ENCODE data around the gene WT1.
"Not testable (repeated sequence)": the region's sequence is repeated elsewhere in the genome, so short reads cannot be mapped to it uniquely, and the experiment has no call there.

Gene WT1

DNA sequence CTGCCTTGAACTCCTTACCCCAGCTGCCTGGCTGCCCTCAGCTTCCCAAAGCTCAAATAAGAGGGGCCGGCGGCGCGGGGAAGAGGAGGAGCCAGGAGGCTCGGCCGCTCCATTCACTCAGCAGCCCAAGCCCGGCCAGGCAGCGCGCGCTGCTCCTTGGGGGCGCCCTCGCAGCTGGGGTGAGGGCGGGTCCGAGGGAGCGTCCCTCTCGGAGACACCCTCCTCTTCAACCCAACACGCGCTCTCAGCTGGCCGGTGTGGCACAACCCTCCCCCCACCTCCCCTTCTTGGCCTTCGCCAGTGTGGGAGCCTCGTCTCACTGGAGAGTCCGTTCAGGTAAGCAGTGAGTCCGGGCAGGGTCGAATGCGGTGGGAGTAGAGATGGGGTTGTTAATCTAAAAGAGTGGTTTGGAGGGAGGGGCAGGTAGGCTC lies at the start of gene WT1:
Gene WT1 (minus strand): TSS at position 29 of the 431 bp plus-strand sequence.
- DNase-seq, result peak; percentile 79

DNA sequence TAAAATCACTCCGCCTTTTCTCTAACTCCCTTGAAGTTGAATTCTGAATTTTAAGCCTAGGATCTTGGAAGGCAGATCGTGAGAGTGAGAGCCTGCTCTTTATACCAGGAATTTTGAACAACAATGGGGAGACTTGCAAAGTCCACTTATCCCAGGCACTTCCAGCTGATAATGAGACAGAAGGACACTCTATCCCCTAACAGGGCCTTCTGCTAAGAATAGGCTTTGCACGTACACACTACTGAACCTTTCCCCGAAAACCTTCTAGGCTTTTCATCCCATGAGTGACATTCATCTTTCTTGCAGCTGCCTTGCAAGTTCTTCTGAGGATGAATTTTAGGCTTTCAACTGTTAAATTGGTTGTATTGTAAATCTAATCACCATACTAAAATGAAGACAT lies 44.0 kb upstream of the WT1 start:
- DNase-seq, result no peak

DNA sequence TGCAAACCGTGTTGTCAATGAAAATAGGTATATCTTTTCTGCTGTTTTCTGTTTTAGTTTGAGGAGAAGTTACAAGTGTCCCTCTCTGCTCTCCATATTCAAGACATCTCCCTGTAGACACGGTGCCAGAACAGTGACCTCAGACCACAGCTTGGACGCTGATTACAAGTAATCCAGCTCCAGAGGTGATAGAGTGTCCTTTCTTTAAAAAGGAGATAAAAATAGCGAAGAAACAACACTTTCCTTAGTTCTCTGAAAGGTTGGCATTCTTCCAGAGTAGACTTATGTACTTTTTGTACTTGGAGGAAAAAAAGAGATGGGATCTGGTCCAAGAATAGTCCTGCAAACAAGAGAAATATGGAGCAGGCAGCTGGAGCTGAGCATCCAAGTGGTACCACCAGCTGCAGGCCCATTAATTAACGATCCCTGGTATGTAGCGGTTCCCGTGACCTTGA lies 43.0 kb upstream of the WT1 start:
- no peak for DNase-seq

DNA sequence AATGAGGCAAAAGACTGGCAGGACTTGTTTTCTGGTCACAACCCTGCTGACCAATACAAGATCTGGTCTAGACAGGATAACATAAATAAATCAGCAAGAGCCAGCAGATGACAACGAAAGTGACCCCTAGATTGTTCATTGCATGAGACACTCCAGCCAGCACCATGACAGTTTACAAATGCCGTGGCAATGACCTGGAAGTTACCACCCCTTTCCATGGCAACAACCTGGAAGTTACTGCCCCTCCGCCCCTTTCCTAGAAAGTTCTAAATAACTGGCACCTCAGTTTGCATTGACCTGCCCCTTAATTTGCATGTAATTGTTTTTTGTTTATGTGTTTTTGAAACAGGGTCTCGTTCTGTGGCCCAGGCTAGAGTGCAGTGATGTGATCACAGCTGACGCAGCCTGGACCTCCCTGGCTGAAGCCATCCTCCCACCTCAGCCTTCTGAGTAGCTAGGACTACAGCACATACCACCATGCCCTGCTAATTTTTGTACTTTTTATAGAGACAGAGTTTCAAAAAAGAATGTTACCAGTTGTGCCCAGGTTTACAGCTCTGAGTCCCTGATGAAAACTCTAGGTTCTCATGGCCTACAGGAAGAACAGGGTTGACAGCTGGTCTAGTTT lies 38.1 kb upstream of the WT1 start:
- DNase-seq, result no peak

DNA sequence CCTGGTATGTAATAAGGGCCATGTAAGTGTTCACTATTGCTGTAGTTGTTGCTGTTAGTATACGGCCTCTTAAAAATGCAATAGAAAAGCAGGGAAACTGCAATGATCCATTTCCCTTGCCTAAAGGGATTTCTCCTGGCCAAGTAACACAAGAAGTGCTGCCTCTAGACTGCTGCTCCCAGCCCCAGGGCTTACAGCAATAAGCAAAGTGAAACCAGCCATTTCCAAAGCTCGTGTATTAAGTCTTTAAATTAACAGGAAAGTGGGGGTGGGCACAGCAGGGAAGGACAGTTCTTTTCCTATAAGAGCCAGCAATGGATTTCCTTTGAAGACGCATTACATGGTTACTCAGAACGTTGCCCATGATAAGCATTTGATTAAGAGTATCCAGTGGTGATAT lies 36.9 kb upstream of the WT1 start:
- no peak for DNase-seq

DNA sequence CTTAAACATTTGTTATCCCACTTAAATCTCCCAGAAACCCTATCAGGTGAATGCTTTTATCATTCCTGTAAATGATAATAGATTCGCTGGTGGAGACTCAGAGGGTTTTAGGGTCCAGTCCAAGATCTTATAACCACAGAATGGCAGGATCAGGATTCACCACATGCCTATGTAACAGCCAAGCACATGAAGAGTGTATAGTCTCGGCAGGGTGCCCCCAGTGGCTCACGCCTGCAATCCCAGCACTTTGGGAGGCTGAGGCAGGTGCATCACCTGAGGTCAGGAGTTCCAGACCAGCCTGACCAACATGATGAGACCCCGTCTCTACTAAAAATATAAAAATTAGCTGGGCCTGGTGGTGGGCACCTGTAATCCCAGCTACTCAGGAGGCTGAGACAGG lies 36.2 kb upstream of the WT1 start:
- not testable (repeated sequence) for DNase-seq

DNA sequence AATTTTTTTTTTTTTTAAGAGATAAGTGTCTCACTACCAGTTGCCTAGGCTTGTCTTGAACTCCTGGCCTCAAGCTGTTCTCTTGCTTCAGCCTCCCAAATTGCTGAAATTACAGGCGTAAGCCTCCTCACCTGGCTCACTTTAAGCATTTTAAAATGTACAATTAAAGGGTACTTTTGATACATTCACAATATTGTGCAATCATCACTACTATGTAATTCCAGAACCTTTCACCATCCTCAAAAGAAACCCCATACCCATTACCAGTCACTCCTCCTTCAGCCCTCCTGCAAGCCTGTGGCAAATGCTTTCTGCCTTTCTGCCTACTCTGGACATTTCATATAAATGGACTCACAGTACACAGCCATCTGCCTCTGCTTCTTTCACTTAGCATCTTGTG lies 34.5 kb upstream of the WT1 start:
- DNase-seq, result no peak

DNA sequence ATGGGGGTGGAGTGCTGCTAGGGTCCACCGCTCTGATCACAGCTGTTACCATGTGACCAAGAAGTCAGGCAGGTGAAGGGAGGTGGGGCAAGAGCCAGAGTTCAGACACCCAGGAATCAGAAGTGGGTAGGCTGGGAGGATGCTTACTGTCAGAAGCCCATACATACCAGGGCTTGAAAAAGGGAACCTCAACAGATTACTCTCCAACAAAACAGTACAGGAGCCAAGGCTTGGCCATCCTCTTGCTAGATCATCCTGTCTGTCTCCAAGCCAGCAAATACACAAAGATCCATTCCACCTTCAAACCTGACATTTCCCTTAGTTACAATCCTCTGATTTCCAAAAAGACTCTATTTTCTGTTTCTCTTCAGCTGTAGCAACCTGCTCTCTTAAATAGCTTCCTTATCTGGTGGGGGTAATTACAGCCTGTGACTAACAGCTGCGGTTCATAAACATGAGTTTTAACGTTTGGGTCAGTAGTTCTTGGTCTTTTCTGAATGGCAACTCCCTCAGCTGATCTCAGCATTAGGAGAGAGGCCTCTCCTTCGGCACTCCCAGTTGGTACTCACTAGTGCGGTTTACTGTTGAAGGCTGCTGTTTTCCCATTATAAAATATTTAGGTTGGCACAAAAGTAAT lies 31.1 kb upstream of the WT1 start:
- DNase-seq, result no peak

DNA sequence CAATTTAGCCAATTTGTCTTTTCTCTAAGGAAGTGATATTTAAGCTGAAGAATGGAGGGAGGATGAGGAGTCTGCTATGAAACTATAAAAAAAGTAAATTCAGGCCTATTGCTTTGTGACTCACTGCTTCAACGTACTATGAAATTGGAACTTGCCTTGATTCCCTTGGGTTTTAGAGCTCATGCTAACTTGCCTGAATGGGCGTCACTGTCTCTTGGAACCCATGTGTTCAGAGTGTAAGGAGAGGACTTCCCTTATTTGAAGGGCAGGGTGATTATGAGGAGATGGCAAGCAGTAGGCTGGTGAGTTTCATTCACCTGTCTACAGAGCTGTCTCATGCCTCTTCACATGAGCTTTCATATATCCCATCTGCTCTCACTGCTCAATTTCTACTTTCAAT lies 28.7 kb upstream of the WT1 start:
- DNase-seq, result no peak

DNA sequence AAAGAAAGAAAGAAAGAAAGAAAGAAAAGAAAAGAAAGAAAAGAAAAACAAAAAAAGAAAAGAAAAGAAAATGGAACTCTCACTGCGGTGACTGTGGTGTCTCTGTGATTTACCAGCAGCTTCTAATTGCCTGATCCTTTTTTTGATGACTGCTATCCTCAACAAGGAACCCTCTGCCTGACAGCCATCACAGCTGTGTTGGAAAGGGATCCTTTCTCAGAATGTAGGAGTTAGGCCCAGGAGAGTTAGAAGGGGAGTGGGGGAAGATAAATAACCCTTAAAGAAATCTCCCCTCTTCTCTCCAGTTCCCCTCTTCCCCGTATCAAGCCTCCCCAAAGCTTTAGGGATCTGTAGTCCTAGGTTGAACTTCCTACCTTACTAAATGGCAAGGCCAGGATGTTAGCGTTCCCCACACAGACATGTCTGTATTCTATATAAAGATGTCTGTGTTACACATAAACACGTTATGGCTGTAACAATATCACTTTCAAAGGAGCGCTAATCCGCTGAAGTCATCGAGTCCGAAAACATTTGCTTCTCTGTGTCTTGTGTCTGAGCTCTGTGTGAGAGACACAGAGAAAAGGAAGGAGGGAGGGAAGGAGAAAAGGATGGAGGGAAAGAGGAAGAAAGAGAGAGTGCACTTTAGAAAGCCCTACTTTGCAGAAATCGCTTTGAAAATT lies 26.8 kb upstream of the WT1 start:
- no peak for DNase-seq

DNA sequence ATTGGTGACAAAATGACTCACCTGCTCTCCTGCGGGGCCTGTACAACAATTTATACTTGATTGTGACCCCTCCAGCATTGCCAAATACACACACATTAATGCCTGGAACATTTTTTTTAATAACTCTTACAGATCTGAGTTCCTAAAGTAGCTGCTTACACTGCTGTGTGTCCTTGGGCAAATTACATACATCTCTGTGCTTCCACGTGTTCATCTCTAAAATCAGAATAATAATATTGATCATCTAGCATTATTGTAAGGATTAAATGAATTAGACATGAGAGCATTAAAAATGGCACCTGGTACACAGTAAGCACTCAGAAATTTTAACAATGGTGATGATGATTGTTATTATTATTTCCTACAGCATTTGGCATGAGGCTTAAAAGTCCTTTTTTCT lies 21.5 kb upstream of the WT1 start:
- DNase-seq, result no peak

DNA sequence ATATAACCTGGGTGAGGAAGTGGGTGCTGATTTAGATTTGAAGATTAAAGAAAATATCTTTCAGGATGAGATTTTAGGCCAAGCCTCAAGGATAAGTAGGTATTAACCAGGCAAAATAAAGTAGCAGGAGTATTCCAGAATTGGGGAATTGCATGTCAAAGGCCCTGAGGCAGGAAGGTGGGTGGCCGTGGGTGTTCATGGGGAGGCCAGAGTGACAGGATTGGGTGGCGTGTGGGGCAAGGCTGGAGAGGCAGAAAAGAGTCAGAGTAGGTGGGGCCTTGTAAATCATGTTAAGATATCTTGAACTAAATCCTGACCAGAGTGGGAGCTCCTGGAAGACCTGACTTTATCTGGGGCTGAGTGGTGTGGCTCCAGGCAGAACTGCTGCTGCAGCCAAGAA lies 19.7 kb upstream of the WT1 start:
- DNase-seq, result no peak

DNA sequence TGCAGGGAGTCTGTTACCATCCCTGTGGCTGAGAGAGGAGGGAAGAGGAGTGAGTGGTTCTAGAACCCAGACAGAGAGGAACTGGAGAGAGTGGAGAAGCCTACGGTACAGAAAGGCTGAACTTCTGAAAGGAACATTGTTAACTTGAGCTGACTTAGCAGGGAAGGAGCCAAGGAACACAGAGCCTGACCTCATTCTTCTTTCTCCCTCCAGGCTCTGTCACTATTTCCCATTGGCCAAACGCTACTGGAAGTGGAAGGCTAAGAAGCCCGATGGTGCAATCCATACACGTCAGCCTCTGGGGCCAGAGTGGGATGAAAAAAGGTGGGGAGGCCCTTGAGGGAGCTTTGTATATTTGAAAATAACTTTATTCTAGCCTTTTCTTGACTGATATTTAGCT lies 16.5 kb upstream of the WT1 start:
- no peak for DNase-seq

DNA sequence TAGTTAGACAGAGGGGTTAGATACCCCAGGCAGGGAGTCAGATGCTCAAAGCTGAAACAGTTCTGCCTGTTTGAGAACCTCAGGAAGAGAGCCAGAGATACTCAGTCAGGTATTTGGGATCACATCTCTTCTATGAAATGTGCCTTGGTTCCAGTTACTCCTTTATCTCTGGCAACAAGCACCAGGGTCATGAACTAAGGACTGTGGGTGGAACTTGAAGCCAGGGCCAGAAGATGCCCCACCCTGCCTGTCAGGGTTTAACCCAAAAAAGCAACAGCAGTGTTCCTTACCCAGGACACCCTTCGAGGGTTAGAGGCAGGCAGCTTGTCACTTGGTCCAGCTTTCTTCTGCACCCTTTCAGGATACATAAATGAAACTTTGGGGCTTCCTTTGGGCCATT lies 15.0 kb upstream of the WT1 start:
- DNase-seq, result no peak

DNA sequence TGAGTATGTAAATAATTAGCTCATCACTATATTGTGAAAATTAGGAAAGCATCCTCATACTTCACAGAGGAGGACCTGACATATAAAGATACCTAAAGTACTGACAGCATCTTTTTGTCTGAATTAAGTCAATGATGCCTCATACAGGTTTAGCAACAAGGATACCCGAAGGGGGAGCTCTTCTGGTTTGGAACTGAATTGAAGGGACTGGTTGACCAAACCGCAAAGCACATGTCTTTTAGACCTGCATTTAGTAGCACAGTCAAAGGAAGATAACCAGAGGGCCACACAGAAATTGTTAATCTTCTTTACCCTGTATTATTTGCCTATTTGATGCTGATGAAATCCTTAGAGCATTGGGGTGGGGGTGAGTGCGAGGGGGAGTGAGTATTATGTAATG lies 12.9 kb upstream of the WT1 start:
- peak; percentile 55 to 57 for DNase-seq

DNA sequence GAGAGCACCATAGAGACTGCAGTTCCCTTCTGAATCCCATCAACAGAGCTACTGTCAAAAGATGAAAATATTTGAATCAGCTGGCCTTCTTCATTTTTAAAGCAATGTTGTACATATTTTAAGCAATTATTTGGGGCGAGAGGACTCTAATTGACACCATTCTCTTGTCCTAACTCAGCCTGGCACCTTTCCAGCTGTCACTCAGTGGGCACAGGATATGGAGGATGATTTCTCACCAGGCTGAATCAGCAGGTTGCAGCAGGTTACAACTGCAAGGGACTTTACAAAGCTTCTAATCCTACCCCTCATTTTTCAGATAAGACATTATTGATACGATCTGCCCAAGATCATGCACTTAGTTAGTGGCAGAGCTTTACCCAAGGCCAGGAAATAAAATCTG lies 11.9 kb upstream of the WT1 start:
- no peak for DNase-seq

DNA sequence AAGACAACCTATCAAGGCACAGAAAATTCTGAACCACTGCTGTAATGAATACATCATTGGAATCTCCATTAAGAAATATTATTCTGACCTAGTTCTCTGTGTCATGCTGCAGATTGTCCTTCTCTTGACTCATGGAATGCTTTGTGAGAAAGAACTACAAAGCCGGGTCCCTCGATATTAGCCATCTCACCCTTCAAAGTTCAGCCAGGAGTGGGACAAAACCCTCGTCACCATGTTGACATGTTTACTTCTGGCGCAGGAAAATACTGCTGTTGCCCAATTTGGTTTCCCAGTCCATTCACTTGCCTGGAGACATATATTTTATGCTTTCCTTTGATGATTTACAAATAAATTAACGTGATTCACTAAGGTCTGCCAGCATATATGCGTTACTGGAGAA lies 10.9 kb upstream of the WT1 start:
- no peak for DNase-seq

DNA sequence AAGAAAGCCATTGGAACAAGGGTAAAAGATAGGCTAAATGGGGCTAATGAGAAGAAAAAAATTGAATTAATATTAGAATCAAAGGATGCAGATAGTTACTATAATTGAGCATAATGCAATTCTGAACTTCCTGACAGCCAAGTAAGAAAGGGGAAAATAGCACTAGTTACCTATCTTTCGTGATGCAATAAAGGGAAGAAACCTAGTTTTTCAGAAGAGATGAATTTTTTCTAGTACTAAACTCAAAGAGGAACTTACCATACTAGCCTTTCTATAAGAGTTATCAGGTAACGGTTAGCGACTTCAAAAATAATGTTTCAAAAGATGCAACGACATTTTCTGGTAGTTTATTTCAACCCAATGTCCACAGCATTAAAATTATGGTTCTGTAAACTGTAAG lies 8.8 kb upstream of the WT1 start:
- peak in 1 of 2 experiments; percentile 22 for DNase-seq

DNA sequence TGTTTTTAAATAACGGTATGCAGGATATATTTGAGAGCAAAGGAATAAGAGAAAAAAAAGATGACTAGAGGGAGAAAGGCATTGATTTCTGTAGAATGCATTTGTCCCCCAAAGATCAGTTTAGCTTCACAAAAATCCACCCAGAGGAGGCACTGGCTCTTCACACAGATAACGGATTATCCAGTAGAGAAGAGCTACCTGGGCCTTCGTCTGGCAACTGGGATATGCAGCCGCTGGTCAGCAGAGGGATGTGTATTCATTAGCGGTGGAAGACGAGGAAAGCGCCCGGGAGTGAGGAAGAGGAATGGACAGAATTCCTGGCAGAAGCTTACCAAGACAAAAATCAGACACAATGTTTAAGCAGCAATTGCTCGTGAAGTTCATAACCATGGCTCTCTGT lies 5.6 kb upstream of the WT1 start:
- no peak for DNase-seq

DNA sequence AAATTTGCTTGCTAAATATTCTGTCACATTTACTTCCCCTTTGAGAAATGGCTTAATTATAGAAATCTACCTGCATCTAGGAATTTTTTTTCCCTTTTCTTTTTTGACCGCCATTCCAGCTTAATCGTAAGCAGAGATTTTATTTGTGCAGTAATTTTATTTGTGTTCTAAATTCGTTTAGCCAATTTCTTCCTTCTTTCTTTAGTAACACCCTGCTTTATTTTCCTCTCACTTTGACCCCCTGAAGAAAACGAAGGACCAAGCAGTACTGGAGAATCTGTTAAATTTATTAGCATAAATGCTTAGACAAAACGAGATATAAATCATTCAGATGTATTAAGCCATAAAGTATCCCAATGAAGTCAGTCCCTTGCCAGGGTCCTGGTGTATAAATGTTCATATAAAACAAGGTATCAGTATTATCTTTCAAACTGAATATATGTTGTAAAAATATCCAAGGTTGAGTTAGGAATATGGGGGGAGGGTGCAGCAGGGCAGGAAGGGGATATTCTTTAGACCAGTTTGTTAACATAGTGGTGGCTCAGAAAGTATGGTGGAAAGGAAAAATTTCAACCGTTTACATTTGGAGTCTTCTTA lies 5.1 kb upstream of the WT1 start:
- no peak for DNase-seq

DNA sequence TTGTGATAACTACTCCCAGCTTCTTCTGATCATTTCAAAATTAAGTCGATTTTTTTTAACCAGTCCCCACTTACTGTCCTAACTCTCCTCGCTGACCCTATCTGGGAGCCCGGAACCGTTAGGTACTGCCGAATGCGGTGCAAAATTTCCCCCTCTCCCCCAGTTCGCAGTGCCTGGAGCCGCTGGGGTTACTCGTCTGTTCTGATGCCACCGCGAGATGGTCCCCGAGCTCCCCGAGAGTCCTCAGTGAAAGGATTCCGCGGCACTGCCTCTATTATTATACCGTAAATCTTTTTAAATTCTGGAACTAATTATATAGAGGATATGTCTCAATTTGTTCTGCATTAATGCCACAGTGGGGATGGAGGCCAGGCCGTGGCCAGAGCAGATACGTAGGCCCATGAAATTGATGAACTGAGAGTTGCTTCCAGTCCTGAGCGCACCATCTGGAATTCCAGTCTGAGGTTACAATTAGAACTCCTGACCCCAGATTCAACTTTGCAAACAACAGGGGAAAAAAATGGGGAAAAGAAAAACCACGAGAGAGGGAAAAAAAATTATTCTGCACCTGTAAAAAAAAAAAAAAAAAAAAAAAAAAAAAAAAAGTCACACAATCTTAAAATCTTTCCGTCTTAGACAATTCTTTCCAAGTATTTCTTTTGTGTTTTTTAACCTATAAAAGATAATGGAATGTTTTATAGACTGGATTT lies 4.3 kb upstream of the WT1 start:
- no peak for DNase-seq

DNA sequence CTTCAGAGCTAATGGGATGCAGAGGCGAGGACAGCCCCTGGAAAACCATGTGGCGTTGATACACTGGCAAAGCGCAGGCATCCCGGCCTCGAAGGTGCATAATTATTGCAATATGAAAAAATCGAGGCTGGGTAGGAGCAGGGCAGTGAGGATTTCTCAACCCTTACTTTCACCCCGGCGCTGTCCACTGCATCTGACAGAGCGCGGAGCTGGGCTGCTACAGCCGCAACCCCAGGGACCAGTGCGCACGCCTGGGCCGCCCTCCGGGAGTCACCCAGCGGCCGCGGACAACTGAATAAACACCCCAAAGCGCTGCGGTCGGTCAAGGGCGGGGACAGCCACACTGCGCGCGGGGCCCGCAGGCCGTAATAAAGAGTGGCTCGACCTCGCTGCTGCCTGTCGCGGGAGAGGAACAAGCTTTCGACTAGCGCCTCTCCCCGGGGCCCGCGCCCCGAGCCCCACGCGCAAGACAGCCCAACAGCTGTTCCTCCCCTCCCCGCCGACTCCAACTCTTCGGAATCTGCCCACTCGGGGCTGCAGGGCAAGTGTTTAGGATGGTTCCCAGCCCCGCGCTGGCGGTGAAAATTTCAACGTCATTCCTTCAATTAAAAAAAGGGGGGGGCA lies 3.6 kb upstream of the WT1 start:
- no peak for DNase-seq

DNA sequence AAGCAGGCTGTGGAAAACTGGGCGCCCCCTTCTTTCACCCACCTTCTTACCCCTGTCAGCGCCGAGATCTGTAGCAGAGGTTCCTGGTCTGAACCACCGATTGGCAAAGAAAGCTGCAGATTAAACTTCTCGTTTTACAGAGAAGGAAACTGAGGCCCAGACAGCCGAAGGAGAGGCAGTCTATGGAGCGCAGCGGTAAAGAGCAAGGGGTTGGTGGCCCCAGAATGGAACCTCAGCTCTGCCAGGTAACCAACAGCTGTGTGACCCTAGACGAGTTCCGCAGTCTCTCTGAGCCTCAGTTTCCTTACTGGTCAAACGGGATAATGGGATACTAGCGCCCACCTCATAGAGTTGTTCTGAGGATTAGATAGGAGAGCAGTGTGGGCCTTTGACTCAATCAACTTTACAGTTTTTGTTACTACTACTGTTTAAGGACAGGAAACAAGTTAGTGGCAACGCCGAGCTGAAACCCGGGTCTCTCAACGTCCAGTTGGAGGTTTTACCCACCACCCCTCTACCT lies 3.1 kb upstream of the WT1 start:
- DNase-seq, result no peak

Data from Kasumi-1 (cell line).